NT2/D1 (cell line): Measurements from ENCODE around the gene SOAT2.

Experiments used
- DNase-seq: peaks from one replicate; pipeline ENCODE4 v3.0.0-alpha.2; 2011; ENCODE audit warnings: low read depth, low spot score
- H3K27me3 ChIP-seq: 2 replicates; pipeline ENCODE4 v1.6.0; 2011; ENCODE audit warnings: mild to moderate bottlenecking; ENCODE audit not compliant: insufficient read length, insufficient read depth
- H3K36me3 ChIP-seq: 2 replicates; pipeline ENCODE4 v1.6.1; 2011; ENCODE audit warnings: mild to moderate bottlenecking, low read length, mixed read lengths; ENCODE audit not compliant: insufficient read depth, insufficient read length
- H3K4me1 ChIP-seq: 2 replicates; pipeline ENCODE4 v1.5.1; 2011; ENCODE audit not compliant: insufficient read depth, insufficient read length
- H3K4me3 ChIP-seq: 2 replicates; pipeline ENCODE4 v1.5.1; 2011; ENCODE audit warnings: low read depth; ENCODE audit not compliant: insufficient read length
- H3K9ac ChIP-seq: 2 replicates; pipeline ENCODE4 v1.6.0; 2011; ENCODE audit warnings: low read depth; ENCODE audit not compliant: insufficient read length
- H3K9me3 ChIP-seq: 2 replicates; pipeline ENCODE4 v1.5.1; 2011; ENCODE audit warnings: mild to moderate bottlenecking, low read length; ENCODE audit not compliant: insufficient read depth
- SUZ12 ChIP-seq: IDR thresholded peaks from 2 replicates; pipeline ENCODE4 v1.6.1; 2011; ENCODE audit not compliant: insufficient read length, insufficient read depth; ENCODE audit errors: extremely low read depth
- YY1 ChIP-seq: IDR thresholded peaks from 2 replicates; pipeline ENCODE4 v1.6.1; 2011; ENCODE audit not compliant: insufficient read length, insufficient read depth
- ZNF274 ChIP-seq: IDR thresholded peaks from 2 replicates; pipeline ENCODE4 v1.6.1; 2011; ENCODE audit warnings: mild to moderate bottlenecking, low read depth, low read length

Gene SOAT2

DNA sequence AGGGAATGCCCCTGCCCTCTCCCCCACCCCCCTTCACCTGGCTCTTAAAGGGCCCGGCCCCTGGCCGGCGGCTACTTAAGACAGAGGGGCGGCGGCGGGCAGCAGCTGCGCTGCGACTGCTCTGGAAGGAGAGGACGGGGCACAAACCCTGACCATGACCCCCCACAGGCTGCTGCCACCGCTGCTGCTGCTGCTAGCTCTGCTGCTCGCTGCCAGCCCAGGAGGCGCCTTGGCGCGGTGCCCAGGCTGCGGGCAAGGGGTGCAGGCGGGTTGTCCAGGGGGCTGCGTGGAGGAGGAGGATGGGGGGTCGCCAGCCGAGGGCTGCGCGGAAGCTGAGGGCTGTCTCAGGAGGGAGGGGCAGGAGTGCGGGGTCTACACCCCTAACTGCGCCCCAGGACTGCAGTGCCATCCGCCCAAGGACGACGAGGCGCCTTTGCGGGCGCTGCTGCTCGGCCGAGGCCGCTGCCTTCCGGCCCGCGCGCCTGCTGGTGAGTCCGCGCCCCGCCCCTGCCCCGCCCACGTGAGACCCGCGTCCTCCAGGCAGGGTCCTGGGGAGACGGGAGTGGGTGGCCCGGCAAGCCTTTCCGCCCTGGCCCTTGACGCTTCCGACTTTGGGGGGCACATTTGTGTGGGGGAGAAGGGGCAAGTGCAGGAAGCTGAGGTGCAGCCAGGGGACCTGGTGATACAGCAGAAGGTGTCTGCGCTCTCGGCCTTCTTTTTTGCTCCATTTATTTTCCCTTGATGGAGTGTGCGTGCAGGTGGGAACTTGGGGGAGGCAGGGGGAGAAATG, 5.5 kb upstream of the SOAT2 start, which contains the start of gene IGFBP6:
IGFBP6 (plus strand) TSS at position 104 of the 790 bp plus-strand sequence; CDS start at position 155, 51 bp downstream.
- H3K9ac ChIP-seq = peak within 1 kb of the TSS; percentile 81
- H3K36me3 ChIP-seq = peaks cover 3% of the 10 kb centered on the region
- DNase-seq = no peak

DNA sequence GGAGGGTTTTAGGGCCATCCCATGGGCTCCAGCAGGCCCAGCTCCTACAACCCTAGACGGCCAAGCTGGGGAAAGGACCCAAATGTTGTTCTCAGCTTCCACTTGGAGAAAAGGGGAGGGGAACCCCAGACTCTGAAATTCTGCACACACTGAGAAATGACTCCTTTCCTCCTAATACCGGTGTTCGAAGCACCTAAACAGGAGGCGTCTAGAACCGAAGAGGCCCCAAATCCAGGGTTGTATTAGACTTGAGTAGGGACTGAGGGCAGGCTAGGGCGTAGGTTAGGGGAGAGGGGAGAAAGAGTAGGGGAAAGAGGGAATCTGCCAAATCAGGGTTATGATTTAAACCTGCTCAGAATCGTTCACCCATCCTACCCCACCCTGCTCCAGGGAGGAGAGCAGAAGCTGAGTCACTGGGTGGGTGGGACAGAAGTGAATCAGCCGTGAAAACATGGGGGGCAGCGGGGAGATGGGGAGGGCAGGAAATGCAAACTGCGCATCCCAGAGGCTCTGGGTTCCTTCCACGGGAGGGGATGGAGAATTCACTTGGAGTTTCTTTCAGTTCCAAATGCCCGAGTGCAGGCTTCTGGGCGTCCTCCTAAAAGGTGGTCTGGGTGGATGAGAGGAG, 4.8 kb upstream of the SOAT2 start:
- H3K9ac ChIP-seq = peak overlapping the region; percentile 81

More for the DNA sequence above, 5.5 kb upstream of the SOAT2 start, which contains the start of gene IGFBP6:
- H3K27me3 ChIP-seq = peaks cover 31% of the 10 kb centered on the region
- H3K4me3 ChIP-seq = peak within 1 kb of the TSS; percentile 66
- H3K4me1 ChIP-seq = peaks cover 23% of the 10 kb centered on the region
- TF ChIP-seq ZNF274 = no peak
- TF ChIP-seq SUZ12 = no peak
- TF ChIP-seq YY1 = no peak
- H3K9me3 ChIP-seq = no peaks in the 10 kb centered on the region

DNA sequence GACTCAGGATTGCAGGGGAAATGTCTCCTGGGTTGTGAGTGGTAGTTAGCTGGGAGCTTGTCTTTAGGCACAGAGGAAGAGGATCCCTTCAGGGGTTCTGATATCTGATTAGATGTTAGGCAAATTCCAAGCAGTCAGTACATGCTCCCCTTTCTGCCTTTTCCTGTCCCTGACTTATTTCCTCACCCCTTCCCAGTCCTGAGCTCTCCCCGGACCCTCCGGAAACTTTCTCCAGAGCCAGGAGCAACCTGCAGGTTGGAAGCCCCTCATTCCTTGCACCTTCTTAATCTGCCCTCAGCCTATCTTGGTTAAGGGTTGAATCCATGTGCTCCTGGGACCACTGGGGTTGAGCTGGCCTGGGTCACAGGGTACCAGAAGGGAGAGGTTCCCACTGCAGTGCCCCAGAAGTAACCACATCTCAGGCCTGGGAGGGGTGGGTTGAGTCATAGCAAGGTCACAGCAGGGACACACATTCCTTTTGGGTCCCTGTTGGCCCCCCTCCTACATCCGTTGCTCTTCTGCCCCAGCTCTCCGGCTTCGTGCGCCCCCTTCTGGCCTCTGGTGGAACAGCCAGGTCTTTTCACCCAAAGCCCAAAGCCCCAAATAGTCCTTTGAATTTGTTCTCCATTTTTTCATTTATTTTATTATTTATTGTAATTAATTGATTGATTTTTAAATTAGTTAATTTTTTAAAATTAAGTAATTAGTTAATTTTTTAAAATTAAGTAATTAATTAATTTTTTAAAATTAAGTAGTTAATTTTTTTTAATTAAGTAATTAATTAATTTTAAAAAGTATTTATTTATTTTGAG, 4.0 kb upstream of the SOAT2 start:
- peak; percentile 67 for DNase-seq
- peaks cover 21% of the 10 kb centered on the region for H3K4me1 ChIP-seq
- no peak for TF ChIP-seq ZNF274
- no peak for TF ChIP-seq SUZ12
- TF ChIP-seq YY1 = no peak
- no peak overlapping the region for H3K4me3 ChIP-seq
- H3K36me3 ChIP-seq = peaks cover 3% of the 10 kb centered on the region
- H3K27me3 ChIP-seq = peaks cover 31% of the 10 kb centered on the region
- H3K9ac ChIP-seq = peak overlapping the region; percentile 81
- no peaks in the 10 kb centered on the region for H3K9me3 ChIP-seq

More for the DNA sequence above, 4.8 kb upstream of the SOAT2 start:
- Histone ChIP-seq H3K9me3 (no peaks in the 10 kb centered on the region), H3K36me3 (peaks cover 3% of the 10 kb centered on the region), H3K4me1 (peaks cover 23% of the 10 kb centered on the region), H3K4me3 (peak overlapping the region; percentile 66), H3K27me3 (peaks cover 31% of the 10 kb centered on the region)
- no peak for DNase-seq
- TF ChIP-seq YY1 (no peak), ZNF274 (no peak), SUZ12 (no peak)

DNA sequence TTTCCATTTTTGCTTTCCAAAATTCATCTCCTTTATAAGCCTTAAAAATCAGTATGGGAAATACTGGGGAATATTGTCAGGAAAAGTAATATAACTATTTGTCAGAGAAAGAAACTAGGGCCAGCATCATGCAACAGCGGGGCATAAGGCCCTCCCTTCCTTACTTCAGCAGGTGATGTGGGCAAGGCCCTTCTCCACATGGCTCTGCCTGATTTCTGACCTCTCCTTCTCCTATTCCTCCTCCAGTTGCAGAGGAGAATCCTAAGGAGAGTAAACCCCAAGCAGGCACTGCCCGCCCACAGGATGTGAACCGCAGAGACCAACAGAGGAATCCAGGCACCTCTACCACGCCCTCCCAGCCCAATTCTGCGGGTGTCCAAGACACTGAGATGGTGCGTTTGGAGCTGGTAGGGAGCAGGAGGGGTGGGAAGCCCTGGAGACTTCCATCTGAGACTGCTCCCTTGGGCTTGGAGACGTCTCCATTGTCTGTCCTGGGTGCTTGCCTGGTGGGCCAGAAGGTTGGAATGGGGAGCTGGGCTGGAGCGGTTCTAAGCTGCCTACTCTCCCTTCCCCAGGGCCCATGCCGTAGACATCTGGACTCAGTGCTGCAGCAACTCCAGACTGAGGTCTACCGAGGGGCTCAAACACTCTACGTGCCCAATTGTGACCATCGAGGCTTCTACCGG, 2.7 kb upstream of the SOAT2 start:
- no peak for TF ChIP-seq ZNF274
- no peak for TF ChIP-seq YY1
- TF ChIP-seq SUZ12 = no peak

DNA sequence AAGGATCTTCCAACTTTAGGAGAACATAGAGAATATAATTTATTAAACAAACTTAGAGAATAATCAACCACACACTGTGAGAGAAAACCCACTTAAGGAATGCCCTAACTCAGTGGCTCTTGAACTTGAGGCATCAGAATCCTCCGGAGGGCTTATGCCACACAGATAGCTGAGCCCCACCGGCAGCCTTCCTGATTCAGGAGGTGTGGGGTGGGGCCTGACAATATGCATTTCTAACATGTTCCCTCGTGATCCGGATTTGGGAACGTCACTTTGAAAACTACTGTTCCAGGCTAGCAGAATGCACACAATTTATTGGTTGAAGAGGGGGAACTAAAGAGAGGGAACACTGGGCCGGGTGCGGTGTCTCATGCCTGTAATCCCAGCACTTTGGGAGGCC, 2.0 kb upstream of the SOAT2 start:
- Histone ChIP-seq H3K9ac (no peak overlapping the region), H3K27me3 (peaks cover 27% of the 10 kb centered on the region), H3K9me3 (no peaks in the 10 kb centered on the region), H3K36me3 (peaks cover 3% of the 10 kb centered on the region), H3K4me3 (no peak overlapping the region), H3K4me1 (peaks cover 19% of the 10 kb centered on the region)
- no peak for DNase-seq
- no peak for TF ChIP-seq YY1
- TF ChIP-seq ZNF274 = no peak
- no peak for TF ChIP-seq SUZ12

More for the DNA sequence above, 2.7 kb upstream of the SOAT2 start:
- Histone ChIP-seq H3K27me3 (peaks cover 31% of the 10 kb centered on the region), H3K4me1 (peaks cover 20% of the 10 kb centered on the region), H3K36me3 (peaks cover 3% of the 10 kb centered on the region), H3K4me3 (no peak overlapping the region), H3K9me3 (no peaks in the 10 kb centered on the region), H3K9ac (no peak overlapping the region)
- DNase-seq = no peak

DNA sequence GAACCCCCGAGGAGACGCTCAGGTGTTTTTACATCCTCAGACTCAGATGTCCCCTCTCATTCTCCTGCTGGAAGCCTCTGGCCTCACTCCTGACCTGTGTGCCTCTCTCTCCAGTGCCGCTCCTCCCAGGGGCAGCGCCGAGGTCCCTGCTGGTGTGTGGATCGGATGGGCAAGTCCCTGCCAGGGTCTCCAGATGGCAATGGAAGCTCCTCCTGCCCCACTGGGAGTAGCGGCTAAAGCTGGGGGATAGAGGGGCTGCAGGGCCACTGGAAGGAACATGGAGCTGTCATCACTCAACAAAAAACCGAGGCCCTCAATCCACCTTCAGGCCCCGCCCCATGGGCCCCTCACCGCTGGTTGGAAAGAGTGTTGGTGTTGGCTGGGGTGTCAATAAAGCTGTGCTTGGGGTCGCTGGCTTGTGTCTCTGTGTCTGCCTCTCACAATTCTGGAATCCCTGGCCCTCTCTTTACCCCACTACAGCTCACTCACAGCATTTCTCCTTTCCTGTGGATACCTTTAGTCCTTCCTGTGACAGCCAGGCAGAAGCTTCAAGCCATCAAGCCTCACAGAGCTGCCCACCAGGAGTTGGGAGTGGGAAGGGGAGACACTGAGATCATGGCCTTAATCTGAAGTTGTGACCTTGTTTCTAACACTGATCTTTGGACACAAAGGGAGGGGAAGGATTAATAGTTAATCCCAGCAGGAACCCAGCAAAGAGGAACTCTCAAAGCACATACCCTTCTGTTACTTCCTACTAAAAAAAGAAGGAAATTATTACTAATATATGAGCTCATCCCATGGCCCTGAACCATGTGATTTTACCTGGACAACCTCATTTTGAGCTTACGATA, 1.1 kb upstream of the SOAT2 start:
- DNase-seq = no peak
- no peak overlapping the region for H3K4me3 ChIP-seq
- no peak for TF ChIP-seq SUZ12
- no peak for TF ChIP-seq ZNF274
- no peak for TF ChIP-seq YY1
- peaks cover 20% of the 10 kb centered on the region for H3K27me3 ChIP-seq
- H3K9ac ChIP-seq = no peak overlapping the region
- H3K36me3 ChIP-seq = peaks cover 3% of the 10 kb centered on the region
- H3K4me1 ChIP-seq = peaks cover 19% of the 10 kb centered on the region
- H3K9me3 ChIP-seq = no peaks in the 10 kb centered on the region
